GM21528 (cell line): ENCODE data around the gene DUS2.
A peak's percentile ranks its signal among the peaks of the same experiment; 100 is the strongest.
"Not testable (repeated sequence)": the region's sequence is repeated elsewhere in the genome, so short reads cannot be mapped to it uniquely, and the experiment has no call there.

Experiments
- ATAC-seq: cut with Tn5 transposase; IDR thresholded peaks from one replicate; pipeline ENCODE4 v1.9.1; 2021; ENCODE audit warnings: mild to moderate bottlenecking, moderate library complexity; ENCODE audit not compliant: unreplicated experiment, low FRiP score

DUS2 gene

DNA sequence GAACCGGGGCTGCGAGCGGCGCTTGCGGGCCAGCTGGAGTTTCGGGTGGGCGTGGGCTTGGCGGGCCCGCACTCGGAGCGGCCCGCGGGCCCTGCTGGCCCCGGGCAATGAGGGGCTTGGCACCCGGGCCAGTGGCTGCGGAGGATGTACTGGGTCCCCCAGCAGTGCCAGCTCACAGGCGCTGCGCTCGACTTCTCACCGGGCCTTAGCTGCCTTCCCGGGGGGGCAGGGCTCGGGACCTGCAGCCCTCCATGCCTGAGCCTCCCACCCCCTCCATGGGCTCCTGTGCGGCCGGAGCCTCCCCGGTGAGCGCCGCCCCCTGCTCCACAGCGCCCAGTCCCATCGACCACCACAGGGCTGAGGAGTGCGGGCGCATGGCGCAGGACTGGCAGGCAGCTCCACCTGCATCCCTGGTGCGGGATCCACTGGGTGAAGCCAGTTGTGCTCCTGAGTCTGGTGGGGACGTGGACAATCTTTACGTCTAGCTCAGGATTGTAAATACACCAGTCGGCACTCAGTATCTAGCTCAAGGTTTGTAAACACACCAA, 24.8 kb upstream of the DUS2 start:
- ATAC-seq, result not testable (repeated sequence)

DNA sequence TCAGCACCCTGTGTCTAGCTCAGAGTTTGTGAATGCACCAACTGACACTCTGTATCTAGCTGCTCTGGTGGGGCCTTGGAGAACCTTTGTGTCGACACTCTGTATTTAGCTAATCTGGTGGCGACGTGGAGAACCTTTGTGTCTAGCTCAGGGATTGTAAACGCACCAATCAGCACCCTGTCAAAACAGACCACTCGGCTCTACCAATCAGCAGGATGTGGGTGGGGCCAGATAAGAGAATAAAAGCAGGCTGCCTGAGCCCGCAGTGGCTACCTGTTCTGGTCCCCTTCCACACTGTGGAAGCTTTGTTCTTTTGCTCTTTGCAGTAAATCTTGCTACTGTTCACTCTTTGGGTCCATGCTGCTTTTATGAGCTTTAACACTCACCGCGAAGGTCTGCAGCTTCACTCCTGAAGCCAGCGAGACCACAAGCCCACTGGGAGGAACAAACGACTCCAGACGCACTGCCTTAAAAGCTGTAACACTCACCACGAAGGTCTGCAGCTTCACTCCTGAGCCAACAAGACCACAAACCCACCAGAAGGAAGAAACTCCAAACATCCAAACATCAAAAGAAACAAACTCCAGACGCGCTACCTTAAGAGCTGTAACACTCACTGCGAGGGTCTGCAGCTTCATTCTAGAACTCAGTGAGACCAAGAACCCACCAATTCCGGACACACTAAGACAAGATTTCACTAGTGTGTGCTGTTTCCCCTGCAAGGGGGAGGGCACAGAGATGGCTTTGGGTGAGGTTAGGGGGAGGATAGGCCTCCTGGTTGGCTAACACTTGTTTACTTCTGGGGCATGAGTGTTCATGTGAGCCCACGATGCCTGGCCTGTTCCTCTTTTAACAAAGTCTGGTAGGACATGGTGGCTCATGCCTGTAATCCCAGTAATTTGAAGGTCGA, 24.1 kb upstream of the DUS2 start, which contains the start of gene DPEP2:
Gene DPEP2 (minus strand): TSS at position 706 of the 910 bp plus-strand sequence. CDS start 6,272 bp downstream, outside the sequence.
- ATAC-seq, result not testable (repeated sequence)

DNA sequence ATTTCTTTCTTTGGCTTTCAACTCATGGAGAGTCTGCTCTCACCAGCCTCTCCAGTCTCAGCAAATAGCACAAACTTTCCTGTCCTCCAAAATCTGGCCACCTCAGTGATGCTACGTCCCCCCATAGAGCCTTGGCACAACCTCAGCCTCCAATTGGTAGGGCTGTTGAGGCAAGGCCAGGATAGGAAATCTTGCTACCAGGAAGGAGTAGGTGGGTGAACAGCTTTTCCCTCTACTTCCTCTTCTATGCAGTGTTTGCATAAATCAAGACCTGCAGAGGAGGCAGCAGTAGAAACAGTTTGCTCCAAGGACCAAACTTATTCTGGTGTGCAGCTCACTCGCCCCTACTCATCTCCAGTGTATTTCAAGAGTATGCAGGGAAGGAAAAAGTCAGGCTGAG, 23.1 kb upstream of the DUS2 start:
- no peak for ATAC-seq

DNA sequence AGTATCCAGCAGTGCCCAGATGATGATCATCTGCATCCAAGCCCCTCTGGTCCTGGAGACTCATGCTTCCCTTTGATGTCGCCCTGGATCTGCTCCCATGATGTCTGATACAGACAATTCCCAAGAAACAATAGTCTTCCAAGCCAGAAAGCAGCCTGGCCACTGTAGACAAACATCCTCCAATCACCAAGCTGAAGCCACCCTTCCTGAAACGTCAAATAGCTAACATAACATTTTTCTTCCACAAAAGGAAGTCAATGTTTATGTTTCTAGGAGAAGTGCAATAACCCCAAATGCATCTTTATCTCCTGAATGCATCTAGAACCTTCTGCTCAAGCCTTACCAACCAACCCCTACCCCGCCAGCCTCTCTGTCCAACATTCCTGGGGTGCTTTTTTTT, 22.6 kb upstream of the DUS2 start:
- ATAC-seq, result no peak

DNA sequence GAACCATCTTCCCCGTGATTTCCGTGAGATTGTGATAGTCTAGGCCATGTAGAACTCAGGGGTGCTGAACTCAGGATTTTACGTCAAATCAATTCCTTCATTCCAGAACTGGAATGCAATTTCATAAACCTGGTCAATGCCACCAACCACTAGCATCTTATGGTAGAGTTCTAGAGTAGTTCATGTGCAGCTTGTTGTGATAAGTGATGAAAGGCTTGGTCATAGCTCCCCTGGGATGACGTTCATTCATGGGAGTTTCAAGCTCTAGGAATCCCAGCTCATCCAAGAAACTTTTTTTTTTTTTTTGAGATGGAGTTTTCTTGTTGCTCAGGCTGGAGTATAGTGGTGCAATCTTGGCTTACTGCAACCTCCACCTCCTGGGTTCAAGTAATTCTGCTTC, 20.1 kb upstream of the DUS2 start:
- ATAC-seq, result no peak

DNA sequence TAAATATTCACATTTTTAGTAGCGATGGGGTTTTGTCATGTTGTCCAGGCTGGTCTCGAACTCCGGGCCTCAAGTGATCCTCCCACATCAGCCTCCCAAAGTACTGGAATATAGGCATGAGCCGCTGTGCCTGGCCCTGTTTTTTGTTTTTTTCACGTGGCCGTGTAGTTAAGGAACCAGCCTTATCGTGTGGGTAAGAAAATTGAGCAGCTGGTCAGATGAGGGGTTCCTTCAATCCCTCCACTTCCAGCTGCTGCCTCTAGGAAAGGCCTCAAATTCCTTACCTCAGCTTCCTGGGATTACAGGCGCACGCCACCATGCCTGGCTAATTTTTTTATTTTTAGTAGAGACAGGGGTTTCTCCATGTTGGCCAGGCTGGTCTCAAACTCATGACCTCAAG, 17.9 kb upstream of the DUS2 start:
- ATAC-seq, result no peak

DNA sequence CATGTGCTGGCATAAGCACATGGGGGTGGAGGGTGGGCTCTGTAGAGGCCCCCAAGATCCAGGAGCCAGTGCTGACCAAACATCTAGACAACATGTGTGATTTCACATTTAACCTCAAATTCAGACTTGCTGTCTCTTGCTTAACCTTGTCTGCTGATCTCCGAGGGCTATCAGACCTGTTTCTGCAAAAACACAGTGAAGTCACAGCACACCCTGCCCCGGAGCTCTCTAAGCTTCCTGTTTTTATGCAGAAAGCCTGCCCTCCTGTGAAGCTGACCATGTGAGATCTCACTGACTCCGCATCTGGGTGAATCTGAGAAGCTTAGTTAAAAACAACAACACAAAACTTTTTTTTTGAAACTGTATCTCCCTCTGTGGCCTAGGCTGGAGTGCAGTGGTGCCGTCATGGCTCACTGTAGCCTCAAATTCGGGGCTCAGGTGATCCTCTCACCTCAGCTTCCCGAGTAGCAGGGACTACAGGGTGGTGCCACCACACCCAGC, 17.2 kb upstream of the DUS2 start:
- no peak for ATAC-seq

DNA sequence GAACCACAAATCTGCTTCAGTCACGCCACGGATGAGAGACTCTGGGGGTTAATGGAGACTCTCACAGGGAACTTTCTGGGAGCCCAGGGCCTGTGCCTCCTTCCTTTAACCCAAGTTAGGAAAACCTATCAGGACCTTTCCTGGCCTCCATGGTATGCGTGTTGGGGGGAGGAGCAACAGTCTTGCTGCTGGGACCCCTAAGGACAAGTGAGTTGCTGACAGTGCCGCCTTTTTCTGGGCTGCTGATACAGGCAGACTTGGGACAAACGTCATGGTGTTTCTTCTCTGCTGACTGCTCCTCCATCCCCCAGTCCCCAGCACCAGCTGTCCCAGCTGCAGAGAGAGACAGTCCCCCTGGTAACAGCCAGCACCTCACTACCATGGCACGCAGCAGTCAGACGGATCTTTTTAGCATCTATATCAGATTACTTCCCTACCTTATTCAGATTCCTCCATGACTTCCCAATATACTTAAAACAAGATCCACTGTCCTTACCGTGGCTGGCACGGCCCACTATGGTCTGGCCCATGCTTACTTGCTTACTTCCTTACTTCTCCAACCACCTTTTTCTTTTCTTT, 13.8 kb upstream of the DUS2 start:
- no peak for ATAC-seq

DNA sequence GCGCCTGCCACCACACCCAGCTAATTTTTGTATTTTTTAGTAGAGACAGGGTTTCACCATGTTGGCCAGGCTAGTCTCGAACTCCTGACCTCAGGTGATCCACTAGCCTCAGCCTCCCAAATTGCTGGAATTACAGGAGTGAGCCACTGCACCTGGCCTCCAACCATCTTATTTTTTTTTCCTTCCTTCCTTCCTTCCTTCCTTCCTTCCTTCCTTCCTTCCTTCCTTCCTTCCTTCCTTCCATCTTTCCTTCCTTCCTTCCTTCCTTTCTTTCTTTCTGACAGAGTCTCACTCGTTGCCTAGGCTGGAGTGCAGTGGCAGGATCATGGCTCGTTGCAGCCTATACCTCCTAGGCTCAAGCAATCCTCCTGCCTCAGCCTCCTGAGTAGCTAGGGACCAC, 13.2 kb upstream of the DUS2 start:
- ATAC-seq, result not testable (repeated sequence)

DNA sequence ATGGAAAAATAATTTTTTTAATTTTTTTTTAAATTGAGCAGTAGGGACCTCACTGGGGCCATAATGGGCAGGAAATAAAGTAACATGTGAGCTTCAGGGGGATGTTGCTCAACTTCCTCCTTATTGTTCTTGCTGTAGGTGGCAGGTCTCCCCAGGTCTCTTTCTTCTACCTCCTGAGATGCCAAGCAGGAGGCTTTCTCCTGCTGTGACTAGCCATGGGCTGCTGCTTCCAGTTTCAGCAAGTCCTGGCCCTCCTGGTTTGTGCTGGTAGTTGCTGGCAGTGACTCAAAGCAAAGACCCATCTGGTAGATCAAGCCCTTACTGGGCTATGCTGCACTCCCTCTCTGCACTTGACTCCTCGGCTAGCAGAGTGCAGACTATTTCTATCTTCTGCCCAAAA, 9.6 kb upstream of the DUS2 start:
- ATAC-seq, result no peak

DNA sequence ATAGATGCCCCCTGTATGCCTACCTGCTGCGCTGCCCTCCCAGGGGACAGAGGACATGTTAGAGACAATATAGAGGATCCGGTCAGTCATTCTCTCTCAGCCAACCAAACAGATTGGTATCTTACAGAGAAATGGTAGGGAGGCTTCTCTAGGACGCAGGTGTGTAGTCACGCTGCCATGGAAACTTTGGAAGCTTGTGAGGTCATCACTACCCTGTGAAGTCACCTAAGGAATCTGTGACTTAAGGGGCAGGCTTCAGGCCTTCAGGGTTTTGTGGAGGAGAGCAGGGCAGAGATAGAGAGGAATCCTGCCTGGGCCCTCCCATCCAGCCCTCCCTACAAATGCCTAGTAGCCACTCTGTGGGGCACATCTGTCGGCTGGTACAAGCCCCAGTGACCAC, 7.4 kb upstream of the DUS2 start, which contains the start of gene DPEP2NB:
Gene DPEP2NB (minus strand): TSS at position 231 of the 400 bp plus-strand sequence. CDS start 141 bp downstream, at position 90.
- no peak for ATAC-seq

DNA sequence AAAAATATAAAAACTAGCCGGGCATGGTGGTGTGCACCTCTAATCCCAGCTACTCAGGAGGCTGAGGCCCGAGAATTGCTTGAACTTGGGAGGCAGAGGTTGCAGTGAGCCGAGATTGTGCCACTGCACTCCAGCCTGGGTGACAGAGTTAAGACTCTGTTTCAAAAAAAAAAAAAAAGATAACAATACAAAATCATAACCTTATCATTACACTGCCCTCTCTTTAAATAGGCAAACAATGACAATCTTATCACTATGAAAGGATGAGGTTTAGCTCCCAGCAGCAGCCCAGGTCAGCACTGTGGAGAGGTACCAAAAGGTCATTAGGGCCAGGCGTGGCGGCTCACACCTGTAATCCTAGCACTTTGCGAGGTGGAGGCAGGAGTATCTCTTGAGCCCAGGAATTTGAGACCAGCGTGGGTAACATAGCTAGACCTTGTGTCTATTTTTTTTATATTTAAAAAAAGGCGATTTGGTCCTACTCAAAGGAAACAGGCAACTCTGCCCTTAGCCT, 3.9 kb upstream of the DUS2 start:
- ATAC-seq, result no peak

DNA sequence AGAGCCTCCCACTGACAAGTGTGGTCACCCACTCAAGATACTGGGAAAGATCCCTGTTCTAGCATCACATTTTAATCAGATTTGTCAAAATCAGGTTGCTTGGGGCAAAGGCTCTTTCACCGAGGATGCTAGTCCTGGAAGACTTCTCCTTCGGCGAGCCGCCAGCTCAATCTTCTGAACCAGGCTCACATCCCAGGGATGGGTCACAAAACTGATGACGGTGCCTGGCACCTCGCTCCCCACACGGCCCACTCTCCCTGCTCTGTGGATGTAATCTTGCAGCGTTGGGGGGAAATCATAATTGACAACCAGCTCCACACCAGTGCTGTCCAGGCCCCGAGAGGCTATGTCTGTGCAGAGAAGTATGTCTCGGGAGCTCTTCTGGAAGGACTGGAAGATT, 1.6 kb upstream of the DUS2 start:
- no peak for ATAC-seq

DNA sequence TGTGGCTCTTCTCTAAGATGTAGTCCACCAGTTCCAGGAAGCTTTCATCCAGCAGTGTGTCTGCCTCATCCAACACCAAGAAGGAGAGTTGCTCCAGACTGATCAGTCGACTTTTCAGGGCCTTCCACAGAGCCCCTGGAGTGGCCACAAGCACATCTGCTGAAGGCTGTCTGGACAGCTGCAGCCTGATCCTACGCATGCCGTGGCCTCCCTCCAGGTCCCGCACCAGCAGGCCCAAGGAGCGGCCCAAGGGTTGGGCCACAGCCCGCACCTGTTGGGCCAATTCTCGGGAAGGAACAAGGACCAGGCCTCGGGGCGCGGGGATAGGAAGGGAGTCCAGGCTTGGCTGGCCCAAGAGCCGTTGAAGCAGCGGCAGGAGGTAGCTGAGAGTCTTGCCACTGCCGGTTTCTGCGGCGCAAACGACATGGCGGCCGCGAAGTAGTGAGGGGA, 781 bp upstream of the DUS2 start:
- ATAC-seq, result peak; percentile 18

DNA sequence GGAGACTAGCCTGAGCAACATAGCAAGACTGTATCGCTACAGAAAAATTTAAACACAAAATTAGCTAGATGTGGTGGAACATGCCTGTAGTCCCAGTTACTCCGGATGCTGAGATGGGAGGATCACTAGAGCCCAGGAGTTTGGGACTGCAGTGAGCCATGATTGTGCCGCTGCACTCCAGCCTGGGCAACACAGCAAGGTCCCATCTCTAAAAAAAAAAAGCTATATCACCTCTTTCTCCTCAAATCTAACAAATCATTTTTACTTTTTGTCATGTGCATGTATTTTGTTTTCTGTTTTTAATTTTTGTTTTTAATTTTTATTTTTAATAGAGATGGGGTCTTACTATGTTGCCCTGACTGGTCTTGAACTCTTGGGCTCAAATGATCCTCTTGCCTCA, 5.9 kb downstream of the DUS2 start:
- no peak for ATAC-seq

DNA sequence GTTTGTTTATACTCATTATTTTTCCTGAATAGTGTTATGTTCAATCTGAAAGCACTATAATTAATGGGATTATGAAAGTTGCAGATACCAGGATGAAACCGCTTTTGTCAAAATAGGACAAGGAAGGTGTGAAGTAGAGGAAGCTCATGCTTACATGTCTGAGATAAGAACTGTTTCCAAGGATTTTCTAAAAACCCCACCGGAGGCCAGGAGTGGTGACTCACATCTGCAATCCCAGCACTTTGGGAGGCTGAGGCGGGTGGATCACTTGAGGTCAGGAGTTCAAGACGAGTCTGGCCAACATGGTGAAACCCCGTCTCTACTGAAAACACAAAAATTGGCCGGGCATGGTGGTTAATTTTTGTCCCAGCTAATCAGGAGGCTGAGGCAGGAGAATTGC, 7.0 kb downstream of the DUS2 start:
- ATAC-seq, result not testable (repeated sequence)

DNA sequence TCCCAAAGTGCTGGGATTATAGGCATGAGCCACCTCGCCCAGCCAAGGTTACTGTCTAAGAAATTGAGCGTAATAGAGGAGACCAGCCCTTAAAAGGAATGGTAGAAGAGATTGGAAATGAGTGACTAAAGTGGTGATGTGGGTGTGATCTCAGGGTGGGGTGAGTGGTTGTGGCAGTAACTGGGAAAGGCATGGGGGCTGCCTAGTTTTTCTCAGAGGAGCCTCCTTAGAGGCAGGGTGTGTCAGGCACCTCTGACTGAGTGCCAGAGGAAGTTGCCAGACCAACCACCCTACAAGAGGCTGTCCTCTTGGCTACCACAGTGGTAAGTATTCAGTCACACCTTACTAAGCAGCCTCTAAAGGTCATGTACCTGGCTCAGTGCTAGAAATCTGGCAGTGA, 8.9 kb downstream of the DUS2 start:
- no peak for ATAC-seq

DNA sequence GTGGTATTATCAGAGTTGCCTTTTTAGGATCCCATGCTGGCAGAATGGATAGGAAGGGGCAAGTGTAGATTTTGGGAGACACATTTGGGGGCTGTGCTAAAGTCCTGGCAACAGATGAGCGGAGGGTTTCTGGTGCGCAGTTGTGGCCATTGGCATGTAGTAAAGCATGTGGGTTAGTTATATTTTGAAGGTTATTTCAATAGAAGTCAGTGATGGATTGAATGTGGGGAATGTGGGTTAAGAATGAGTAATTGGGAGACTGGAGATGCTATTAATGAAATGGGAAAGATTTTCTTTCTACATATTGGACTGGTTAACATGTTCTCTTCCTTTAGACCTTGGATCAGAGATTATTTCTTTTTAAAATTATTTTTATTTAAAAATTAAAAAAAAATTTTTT, 10.0 kb downstream of the DUS2 start:
- ATAC-seq, result no peak

DNA sequence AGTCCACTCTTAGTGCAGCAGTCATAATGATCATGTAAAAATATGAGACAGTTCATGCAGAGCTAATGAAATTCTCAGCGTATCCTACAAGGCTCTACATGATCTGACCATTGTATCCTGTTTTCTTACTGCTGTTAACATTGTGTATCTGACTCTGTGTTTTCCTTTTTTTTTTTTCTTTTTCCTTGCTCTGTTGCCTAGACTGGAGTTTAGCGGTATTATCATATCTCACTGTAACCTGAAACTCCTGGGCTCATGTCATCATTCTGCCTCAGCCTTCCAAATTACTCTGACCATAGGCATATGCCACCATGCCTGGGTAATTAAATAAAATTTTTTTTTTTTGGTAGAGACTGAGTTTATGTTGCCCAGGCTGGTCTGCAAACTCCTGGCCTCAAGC, 12.1 kb downstream of the DUS2 start:
- ATAC-seq, result no peak

DNA sequence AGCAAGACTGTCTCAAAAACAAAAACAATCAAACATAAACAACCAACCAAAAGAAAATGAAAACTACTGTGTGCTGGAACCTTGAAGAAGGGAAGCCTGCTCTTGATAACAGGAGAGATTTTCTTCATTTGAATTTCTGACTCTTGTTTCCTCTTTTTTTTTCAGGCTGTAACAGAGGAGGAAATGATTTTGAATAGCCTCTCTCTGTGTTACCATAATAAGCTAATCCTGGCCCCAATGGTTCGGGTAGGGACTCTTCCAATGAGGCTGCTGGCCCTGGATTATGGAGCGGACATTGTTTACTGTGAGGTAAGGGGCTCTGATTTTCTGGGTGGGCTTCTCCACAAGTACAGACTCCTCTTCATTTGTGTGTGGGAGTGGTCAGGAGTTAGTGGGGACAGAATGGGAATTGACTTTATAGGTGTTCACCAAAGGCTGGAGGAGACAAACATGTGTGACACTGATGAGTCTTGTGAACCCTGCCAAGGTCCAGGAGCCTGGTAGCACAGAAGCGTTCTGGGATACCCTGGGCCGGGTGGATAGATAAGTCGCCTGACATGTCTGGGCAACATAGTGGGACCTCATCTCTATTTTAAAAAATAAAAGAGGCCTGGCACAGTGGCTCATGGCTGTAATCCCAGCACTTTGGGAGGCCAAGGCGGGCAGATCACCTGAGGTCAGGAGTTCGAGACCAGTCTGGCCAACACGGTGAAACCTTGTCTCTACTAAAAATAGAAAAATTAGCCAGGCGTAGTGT, 14.9 kb downstream of the DUS2 start:
- ATAC-seq, result no peak
